Smooth muscle cell of the brain vasculature (primary cell): ENCODE data around the gene KRT15.

Experiments
- DNase-seq: peaks from one replicate; pipeline ENCODE4 v3.0.0-alpha.2; 2012; ENCODE audit warnings: low read depth, low spot score

Gene KRT15

DNA sequence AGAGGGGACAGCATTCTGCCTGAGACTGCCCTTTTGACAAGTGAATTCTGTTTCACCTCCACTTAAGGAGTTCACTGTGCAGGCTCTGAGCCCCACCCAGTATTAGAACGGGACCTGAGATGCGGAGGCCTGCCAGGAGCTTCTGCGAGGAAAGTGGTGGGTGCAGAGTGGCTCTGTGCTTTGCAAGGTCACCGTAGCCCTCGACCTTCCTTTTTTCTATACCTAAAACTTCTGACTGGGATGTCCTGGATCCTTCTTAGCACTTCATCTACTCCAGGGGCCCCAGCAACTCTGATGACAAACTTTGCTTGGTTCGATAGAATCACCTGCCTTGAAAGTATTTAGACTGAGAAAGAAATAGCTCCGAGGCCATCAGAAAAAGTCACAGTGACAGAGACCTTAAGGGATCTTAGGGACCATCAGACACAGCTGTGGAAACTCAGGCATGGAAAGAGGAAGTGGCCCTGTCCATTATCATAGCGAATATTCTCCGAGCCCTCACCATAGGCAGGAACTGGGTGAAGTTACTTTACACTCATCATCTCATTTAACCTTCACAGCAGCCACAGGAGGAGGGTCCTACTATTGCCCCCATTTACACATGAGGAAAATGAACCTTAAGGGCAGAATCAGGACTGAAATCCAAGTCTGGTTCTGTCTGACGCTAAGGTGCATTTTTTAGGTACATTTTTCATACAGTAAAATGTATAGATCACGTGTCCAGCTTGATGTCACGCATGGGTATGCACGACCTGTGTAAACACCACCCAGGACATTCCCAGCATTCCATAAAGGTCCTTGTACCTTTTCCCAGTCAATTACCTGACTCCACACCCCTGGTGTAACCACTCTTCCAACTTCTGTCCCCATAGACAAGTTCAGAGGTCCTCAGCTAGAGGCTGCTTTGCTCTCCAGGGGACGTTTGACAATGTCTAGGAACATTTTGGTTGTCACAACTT, 12.6 kb downstream of the KRT15 start:
- no peak for DNase-seq

DNA sequence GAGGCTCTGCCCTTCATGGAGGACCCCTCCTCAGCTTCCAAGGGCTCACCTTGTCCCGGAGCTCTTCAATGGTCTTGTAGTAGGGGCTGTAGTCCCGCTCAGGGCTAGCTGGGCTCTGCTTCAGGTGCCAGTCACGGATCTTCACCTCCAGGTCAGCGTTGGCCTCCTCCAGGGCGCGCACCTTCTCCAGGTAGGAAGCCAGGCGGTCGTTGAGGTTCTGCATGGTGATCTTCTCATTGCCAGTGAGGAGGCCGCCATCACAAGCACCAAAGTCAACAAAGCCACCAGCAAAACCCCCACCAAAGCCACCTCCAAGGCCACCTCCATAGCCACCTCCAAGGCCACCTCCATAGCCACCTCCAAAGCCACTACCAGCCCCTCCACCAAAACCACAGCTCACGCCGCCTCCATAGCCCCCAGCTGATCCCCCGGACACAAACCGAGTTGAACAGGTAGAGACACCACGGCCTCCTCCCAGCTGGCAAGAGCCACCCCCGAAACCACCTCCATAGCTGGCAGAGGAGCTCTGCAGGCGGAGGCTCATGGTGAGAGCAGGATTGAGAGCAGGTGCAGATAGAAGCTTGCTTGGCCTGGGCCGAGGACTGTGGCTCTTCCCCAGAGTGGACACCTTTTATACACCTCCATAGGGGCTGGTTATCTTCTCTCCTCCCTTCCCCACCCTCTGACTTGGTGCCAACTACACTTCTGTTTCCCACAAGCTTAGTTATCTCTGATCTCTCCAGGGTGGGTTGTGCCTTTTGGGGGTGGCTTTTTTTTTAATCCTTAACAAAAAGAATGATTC, 13.5 kb downstream of the KRT15 start, which contains the start of gene KRT13:
Gene KRT13 (minus strand): TSS at position 606 of the 802 bp plus-strand sequence. CDS start 62 bp downstream, at position 544.
- no peak for DNase-seq

DNA sequence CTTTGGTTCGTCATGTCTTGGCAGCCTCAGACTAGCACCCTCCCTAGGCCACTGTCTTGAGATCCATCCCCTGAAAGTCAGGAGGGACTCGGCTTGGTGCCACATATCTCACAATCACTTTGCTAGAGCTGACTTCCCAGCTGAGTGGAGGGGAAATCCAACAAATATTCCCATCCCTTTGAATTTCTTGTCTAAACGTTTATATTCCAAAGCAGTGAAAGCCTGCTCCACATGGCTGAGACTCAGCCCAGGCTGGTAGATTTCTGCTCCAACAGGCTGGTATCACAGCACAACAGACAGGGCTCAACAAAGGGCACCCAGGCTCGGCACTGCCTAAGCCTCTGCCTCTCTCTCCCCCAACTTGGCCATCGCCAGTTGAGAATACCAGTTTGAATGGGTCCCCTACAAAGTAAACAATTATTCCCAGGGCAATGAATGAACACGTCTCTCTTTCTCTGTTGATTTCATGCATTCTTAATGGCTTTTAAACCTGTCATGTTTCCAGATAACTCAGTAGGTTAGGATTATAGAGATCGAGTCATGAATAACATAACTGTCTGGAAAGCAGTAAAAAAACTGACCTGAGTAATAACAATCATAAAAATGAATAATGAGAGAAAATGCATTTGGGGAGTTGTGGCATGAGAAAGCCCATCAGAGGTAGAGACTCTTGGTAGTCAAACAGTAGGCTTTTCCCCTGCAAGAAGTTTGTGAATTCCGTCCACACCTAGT, 14.3 kb downstream of the KRT15 start:
- DNase-seq, result no peak

DNA sequence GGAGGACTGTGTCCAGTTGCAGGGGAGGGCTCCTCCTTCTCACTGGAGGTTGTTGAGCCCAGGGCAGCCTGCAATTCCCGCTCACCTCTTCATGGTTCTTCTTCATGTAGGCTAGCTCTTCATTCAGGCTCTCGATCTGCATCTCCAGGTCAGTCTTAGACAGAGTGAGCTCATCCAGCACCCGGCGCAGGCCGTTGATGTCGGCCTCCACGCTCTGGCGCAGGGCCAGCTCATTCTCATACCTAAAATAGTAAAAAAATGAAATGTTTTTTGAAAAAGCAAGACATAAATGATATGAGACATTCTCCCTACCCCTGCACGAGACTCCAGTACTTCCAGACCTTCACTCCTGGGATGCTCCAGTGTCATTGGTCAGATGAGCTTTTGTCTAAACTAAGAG, 15.5 kb downstream of the KRT15 start:
- DNase-seq, result no peak

DNA sequence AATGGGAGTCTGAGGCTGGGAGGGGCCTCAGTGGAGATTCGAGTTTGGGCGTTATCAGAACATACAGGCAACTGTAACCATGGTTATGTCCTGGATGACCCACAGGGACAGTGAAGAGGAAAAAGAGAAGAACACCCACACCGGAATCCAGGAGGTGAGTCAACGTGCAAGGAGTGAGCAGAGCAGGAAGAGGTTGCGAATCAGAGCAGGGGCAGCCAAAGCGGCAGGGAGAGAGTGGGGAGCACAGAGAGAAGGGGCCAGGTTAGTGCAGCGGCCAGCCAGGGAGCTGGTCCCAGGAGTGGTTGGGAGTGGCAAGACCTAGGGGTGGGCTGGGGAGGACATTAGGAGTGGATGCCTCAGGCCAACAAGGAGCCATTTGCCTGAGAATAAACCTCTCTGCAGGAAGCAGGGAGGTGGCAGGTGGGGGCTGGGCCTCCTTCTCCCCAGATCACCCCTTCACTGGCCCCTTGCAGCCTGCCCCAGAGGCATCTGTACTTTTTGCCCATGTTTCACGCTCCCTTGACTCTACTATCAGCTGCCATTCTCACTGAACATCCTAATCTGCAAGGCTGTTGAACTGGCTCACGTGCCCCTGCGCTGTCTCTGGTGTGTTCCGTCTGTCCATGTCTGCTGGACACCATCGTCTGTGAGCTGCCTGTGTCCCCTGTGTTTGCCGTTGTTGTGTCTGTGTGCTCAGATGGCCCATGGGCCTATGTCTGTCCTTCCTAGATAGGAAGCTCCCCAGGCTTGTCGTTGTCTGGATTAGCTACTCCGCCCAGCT, 18.4 kb downstream of the KRT15 start:
- no peak for DNase-seq

DNA sequence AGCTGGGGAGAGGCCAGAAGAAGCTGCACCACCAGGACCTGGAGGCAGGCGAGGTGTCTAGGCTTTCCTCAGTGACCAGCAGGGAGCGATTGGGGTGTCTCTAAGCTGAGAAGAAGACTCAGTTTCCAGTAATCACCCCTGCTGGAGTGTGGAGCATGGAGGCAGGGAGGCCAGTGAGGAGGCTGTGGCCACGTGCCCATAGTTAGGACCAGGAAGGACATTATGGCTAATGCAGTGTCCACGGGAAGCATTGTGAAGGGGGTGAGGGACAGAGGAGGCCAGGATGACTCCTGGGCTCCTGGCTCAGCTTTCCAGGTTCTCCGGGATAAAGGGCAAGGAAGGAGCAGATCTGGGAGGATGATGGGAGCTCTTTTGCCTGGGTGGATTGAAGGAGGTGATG, 19.0 kb downstream of the KRT15 start:
- no peak for DNase-seq

DNA sequence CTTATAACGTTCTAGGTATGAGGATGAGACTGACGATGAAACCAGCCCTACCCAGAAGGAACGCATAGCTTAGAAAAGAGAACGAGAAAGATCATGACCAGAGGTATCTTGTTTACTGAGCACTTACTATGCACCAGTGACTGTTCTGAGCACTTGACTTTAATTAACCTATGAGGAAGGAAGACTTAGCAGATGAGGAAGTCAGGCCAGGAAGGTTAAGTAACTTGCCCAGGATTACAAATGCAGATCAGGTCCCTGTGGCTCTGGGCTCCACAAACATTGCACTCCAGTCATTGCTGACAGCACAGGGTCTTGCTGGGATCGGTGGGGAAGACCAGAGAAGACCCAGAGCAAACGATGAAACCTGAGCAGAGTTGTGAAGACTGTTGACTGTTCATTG, 20.4 kb downstream of the KRT15 start:
- no peak for DNase-seq

DNA sequence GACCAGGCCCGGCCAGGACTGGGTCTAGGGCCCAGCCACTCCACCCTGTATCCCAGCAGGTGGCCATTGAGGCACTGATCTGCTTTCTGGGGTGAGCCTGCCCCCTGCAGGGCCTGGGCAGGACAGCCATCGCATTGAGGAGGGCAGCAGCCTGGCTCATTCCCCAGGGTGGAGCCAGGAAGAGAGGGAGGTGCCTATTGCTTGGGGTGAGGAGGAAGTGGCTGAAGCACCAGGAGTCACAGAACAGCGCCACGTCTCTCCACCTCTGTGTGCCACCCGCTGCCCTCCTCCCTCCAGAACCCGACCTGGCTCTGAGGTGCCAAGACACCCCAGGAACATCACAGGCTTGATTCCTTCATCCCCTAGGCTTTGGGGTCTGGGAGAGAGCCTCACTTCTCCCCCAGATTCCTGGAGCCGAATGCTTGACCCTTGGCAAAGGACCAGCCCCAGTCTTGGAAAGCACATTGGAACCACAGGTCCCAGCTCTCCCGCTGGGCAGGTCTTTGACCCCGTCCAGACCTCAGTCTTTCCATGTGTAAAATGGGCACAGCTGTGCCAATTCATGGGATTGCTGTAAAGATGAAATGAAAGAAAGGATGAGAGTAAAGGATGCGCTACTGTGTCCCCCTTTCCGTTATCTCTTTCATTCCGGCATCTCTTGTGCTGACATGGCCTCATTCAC, 21.7 kb downstream of the KRT15 start:
- DNase-seq, result peak; percentile 39

DNA sequence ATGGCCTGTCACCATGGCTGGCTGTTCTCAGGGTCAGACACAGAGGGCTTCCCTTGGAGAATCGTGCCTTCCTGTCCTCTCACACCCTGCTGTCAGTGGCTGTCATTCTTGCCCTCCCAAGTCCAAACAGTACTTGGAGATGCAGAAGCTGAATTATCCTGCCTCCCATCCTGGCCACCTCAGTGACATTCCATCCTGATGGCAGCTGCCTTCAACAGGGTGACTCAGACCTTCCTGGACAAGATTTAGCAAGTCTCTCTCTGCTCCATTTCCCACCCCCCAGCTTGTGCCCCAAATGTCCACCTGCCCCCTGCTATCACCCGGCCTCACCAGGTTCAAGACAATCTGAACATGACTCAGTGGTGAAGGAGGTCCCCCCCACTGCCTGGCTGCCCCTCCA, 24.2 kb downstream of the KRT15 start:
- DNase-seq, result no peak

DNA sequence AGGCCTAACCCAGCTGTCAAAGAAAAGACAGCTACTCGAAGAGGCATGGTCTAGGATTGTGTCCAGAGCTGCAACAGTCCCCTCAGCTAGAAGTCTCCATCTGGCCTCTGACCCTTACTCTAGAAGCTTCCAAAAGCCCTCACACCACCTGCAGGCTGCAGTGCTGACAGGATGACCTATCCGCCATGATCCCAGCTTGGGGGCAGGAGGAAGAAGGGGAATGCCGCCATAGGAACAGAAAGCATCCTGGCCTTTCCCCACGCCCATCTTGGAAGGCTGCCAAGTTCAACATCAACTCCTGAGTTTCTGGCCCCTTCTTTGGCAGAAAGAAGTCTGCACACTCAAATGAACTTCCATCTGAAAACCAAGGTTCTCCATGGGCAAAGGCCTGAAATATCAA, 25.9 kb downstream of the KRT15 start:
- peak; percentile 85 for DNase-seq

DNA sequence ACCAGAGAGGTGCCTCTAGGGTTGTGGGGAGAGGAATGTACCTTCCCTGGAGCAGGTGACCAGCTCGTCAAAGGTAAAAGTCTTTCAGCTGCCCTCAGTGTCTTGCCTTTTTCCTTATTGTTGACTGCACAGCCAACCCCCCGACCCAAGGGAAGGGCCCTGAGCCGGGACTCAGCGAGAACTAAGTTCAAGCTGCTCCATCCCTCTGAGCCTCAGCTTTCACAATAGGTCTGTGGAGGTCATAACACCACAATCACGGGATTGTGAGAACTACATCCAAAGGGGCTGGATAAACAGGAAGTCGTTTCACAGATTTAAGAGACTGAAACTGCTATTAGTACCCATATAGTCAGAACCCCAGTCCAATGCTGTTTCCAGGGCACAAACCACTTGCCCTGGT, 26.3 kb downstream of the KRT15 start:
- peak; percentile 26 for DNase-seq

DNA sequence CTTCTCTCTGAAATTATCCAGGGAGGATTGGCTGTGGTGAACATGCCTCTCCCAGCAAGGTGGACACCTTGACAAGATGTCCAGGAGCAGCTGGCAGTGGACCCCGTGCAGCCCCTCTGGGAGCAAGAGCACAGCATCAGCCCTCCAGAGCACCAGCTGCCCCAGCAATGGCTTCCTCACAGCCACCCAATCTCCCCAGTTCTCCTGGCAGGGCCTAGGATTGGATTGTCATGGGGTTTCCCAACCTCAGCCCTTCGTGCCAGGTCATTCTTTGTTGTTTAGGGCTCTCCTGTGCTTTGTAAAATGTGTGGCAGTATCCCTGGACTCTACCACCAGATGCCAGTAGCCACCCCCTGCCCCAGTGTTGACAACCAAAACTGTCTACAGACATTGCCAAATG, 27.2 kb downstream of the KRT15 start:
- DNase-seq, result no peak

DNA sequence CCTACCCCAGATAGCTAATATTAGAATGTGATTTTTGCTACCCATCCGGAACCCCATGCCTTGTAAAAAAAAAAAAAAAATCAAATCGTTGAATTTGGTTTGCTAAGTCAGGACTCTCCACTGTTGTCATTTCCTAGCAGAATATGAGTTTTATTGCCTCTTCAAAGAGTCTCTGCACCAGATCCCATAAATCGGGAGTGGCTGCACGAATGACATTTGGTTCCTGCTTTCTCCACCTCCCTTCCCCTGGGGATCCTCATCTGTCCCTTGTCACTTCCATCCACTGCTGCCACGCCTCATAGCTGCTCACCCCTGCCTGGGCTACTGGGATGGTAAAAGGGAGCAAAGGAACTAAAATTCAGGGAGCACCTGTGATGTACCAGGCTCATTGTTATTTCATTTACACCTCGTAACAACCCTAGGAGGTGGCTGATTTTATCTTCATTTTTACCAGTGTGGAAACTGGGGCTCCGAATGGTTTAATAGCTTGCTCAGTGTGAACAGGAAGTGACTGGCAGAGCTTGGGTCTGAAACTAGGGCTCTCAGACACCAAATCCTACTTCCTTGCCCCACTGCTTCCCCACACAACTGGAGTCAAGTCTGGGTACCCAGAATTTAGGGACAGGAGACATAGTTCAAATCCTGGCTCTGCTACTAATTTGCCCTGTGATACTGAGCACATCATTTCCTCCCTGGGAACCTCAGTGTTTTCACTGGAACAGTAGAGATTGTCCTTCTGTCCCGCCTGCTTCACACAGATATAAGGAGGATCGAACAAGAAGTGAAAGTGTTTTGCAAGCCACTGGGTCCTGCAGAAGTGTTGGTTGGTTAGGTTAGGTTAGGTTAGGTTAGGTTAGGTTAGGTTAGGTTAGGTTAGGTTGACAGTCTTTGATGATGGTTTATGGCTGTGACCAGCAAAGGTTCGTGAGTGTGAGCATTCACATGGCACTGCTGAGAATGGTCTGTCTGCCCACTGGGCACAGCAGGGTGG, 28.4 kb downstream of the KRT15 start:
- DNase-seq, result no peak

DNA sequence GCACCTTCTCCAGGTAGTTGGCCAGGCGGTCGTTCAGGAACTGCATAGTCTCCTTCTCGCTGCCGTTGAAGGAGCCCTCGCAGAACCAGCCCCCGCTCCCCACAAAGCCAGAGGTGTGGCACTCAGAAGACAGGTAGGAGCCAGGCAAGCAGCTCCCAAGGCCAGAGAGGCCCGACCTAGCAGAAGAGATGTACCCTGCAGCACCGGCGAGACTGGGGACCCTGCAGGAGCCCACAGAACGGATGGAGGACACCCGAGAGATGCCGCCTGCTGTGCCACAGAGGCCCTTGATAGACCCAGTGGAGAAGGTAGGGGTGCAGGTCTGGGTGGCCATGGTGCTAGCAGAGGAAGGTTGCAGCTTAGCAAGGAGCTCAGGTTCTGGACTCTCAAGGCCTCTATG, 29.2 kb downstream of the KRT15 start, which contains the start of gene KRT36:
Gene KRT36 (minus strand): TSS at position 380 of the 400 bp plus-strand sequence. CDS start 46 bp downstream, at position 334.
- DNase-seq, result no peak

DNA sequence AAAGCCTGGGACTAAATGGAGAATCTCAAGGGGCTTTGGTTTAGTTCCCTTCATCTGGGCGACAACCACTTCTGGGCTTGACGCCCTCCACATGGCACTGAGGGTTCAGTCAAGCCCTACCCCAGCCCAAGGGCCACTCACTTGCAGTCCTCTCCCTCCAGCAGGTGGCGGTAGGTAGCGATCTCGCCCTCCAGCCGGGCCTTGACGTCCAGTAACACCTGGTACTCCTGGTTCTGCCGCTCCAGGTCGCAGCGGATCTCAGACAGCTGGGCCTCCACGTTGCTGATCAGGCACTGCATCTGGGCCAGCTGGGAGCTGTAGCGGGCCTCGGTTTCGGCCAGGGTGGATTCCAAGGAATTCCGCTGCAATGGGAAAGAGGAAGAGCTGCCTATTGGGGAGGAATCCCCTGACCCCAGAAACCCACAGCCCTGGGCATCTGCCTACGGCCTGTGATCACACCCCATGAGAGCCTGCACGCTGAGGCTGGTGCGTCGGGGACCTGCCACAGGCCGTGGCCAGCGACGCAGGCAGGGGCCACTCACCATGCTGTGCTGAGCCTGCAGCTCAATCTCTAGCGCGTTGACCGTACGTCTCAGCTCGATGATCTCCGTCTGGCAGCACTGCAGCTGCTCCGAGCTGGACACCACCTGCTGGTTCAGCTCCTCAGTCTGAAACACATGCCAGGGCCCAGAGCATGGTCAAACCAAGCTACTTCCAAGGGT, 31.7 kb downstream of the KRT15 start:
- DNase-seq, result no peak

DNA sequence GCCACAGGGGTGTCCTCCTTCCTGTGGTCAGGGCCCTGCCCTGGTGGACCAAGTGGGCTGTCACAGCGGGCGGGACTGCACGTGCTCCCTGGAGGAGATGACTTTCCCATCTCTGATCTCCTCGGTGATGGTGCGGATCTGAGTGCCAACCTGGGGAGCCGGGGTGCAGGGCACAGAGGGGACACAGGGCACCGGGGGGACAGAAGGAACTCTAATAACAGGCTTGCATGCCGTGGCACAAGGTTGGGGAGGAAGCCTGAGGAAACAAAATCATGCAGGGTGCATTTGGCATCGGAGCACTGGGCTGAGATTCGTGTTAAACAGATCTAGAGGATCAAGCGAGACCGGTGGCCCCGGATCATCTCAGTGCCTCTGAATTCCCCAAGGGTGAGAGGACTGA, 32.4 kb downstream of the KRT15 start:
- no peak for DNase-seq

DNA sequence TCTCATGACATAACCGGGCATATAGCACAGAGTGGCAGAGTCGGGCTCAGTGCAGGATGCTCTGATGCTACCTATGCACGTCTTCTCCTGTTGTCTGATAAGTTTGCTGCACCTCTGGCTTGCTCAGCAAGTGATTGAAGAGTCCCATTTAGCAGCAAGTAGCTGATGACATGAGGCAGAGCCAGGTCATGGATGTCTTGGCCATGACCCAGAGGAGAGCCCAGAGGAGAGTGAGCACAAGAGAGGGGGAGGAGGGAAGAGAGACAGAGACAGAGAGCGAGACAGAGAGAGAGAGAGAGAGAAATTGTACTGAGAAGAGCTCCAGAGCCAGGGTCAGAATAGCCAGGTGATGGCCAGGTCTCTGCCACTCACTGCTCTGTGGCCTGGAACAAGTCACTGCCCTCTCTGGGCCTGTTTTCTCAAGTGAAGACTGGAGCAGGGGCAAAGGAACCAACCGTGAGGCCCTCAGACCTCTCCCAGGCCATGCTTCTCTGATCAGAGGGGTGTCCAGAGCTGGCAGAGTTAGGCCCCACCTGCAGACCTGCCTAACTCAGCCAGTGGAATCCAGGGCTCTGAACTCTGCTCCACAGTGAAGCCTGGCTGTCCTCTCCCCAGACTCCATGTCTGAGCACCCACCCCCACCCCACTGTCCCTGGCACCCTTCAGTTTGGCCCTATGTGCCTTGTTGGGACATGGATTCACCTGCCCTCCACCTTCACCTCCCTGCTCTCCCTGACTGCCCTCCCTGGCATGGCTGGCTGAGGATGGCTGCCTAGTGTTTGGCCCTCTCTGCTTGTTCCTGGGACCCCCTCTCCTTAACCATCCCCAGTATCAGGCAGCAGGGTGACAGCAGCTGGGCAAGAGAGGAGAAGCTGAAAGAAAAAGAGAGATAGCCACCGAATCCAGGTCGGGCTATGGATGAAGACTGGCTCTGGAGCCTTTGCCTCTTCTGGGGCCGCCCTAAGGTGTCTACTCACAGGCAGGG, 33.5 kb downstream of the KRT15 start:
- DNase-seq, result no peak
